Fibroblast of skin of left quadriceps (primary cell): ENCODE measurements around the gene PPP2R2B.

Experiments used
- DNase-seq, 2 experiments: peaks; one replicate each; pipeline ENCODE4 v3.0.0-alpha.2; 2013; ENCODE audit warnings: low read depth in 2 of 2

PPP2R2B gene

DNA sequence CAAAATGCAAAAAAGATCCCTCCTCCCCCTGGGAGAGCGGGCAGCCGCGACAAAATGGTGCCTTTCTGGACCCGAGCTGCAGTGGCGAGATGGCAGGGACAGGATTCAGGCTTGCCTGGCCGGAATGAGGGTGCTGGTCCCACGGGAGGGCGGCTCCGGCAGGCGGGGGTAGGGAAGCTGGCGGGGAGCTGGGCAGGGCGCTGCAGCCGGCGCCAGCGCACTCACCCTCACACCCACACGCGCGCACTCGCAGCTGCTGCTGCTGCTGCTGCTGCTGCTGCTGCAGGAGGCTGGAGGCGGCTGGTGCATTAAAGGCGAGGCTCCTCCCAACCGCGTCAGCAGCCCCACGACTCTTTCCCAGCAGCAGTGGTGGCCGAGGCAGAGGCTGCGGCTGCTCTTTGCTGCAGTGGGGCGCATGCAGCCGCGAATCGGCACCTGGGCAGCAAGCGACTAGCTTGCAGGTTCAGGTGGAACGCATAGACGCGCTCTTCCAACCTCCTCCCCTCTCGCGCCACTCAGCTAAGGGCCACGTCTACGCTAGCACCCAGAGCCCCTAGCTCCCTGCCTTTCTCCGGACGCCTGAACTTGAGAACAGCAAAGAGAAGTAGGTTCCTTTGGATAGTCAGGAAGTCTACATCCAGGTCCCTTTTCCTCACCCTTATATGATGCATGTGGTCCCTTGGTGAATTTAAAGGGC, at the start of gene PPP2R2B:
Gene PPP2R2B (minus strand): TSS at position 282 of the 697 bp plus-strand sequence.
- peak in 1 of 2 experiments; percentile 3 for DNase-seq

DNA sequence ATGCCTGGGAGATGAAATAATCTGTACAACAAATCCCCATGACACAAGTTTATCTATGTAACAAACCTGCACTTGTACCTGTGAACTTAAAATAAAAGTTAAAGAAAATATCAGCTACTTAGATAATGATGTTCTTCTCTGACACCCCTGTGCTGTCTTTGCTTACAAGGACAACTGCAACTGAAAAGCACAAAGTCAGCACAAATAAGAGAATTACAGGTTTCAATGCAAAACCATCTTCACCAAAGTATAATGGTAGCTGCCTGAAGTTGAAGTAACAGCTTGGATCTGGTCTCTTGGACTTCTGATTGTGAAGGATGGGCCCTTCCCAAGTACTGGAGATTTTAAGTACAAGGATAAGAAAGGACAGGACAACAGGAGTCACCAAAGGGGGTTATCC, 45.6 kb upstream of the PPP2R2B start:
- no peak for DNase-seq

DNA sequence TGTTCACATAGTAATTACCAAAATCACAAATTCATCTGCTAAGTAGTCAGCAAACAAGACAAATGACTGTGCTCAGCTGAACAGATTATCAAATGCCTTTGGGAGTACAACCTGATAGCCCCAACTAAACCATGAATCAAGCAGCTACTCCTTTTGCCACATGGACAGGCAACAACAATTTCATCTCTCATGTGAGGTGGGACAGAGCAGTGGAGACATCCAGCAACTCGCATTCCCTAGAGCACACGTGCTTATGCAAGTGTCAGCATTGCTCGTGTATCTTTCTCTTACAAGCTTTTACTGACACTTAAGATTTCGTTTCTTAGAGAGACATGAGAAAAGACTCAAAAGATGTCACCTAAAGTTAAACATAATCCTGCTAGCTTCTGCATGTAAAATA, 42.7 kb upstream of the PPP2R2B start:
- DNase-seq = no peak

DNA sequence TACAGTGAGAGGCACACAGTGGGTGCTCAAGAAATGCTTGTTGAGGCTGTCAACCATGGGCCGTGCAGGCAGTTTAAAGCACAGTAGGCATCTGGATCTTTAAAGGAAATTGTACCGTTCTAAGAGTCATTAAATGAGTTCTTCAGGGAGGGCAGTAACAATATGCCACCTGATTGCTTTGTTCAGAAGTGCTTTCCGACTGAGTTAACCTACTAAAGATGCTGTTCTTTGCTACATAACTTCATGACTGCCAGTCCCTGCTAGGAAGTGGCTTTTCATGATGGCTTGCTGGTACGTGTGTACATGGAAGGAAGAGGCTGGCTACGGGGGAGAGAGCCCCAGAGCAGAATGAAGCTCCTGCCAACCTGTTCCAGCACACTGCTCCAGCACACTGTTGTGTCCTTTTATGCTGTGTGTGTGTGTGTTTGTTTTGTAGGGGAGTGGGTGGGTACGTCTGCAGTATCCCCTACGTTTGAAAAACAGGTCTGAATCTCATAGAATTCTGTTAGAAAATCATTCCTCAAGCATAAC, 41.9 kb upstream of the PPP2R2B start:
- no peak for DNase-seq

DNA sequence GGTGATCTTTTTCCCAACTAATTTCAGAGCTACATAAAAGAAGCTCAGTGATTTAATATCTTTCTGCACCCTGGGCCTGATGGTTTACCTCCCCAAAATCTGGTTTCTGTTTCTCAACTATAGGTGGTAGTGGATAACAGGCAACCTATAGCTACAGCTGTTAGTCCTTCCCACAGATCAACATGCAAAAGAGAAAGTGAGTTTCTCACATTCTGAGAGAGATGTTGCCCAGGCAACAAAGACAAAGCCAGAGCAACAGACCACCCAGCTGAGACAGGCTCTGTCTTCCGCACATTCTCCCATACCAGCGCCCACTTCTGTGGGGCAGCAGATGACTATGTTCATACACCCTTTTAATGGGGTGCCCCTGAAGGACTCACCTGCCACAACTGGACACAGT, 40.7 kb upstream of the PPP2R2B start:
- DNase-seq = no peak

DNA sequence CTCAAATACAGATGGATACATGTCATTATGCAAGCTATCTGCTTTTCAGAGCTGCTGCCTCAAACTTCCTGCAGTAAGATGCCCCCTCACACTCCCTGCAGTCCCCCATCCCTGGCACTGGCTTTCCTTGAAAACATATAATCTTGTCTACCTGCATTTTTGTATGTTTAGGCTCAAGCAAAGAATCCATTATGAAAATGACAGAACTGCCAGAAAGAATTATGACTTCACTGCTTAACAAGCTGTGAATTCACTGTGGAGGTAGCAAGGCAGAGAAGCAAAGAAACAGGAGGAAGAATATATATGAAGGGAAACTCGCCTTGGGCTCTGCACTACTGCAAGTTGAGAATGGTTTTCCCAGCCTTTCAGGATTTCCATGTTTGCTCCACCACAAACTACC, 39.4 kb upstream of the PPP2R2B start:
- no peak for DNase-seq

DNA sequence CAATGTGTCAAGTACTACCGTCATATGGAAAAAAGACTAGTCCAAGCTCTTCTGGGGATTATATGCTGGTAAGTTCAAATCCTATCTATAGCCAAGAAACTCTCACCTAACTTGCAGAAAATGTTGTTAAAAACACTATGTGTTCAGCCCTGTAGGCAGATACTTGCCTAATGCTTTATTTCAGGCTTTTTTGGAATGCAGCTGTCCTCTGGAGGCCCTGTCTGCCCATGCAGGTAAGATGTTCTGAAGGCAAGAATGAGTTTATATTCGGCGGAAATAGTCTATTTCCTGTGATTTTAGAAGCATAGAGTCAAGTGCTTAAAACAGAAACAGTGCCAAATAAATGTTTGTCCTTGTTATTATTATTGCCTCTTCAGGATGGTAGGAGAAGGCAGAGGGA, 34.3 kb upstream of the PPP2R2B start:
- DNase-seq = no peak

DNA sequence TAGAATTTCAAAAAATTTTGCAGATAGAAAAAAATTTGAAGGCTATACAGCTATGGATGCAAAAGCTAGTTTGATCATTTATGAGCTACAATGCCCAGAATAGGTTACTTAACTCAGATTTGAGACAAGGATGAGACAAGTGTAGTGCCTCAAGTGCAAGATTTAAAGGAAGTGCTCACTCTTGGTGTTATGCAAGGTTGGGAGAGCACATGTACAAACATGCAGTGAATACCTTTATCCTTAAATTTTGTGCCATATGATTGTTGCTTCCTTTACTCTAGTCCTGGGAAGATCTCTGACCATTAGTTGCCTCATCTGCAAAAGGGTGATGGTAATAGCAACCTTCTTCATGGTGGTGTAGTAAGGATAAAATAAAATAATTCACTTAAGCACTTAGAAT, 31.7 kb upstream of the PPP2R2B start:
- DNase-seq = no peak

DNA sequence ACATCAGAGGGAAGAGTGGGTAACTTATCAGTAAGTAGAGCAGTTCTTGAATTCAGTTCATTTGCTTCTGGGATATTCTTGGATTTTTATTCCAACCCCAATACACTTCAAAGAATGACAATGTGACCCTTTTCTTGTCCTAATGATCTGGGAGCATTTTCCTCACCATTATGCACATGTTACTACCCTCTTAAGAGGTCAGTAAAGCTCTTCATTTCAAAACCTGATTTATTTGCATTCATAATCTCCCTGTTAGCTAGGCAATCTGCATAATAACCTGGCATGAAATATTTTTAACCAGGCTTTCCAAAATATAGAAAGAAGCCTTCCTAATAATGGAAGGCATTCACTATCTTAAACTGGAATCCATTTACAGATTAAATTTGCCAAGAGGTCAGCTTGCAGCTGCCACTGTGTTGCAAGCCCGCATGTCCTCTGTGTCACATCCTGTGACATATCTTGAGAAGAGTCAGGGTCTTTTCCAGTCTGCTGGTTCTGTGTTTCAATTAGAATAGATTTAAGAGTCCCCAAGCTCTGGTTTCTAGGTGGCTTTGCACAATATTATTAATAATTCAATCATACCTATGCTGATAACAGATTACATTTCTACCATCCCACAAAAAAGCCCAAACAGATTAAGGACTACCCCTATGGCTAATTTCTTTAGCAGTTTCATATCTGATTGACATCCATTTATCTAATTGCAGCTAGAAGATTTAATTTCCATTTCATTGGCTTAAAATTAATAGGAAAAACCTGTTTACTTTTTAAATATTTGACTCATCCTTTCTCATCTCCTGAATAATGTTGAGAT, 30.9 kb upstream of the PPP2R2B start:
- DNase-seq = no peak

DNA sequence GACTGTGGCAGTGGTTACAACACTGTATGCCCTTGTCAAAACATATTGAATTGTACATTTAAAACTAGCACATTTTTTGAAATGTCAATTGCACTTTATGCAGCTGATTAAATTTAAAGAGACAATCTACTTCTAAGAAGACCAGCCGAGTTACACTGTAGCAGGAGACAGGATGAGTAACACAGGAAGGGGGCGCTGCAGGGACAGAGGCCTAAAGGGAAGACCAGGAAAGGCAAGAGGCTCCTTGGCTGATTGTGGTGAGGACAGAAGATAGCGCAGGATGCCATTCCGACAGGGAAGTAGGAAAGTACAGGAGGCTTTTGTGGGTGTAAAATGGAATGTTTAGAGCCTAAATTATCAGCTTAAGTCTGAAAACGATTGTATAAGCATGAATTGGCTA, 28.2 kb upstream of the PPP2R2B start:
- no peak for DNase-seq

DNA sequence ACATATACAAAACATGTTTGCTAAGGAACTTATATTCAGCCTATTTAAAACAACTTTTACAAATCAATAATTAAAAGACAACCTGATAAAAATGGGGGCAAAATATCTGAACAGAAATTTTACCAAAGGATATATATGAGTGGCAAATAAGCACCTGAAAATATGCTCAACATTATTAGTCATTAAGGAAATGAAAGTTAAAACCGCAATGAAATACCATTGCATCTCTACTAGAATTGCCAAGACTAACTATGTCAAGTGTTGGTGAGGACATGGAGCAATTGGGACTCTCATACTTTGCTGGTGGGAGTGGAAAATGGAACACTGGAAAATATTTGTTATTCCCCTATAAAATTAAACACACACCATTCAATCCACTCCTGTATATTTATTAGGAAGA, 26.3 kb upstream of the PPP2R2B start:
- DNase-seq = no peak

DNA sequence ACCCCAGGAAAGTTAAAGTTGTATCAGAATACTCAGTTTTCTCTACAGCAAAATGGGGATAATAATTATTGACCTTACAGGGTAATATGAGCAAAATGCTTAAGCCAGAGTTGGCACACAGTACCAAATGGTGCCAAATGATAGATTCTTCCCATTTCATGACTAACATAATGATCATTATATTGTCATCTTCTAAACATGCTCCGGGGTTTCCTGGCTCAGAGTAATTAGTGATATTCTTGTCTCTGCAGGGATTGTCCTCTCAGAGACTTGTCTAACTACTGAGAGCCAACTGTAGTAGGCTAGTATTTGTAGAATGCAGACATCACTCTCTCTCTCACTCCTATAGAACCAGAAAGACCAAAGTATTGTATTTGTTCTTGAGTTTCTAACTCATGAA, 25.2 kb upstream of the PPP2R2B start:
- DNase-seq = no peak

DNA sequence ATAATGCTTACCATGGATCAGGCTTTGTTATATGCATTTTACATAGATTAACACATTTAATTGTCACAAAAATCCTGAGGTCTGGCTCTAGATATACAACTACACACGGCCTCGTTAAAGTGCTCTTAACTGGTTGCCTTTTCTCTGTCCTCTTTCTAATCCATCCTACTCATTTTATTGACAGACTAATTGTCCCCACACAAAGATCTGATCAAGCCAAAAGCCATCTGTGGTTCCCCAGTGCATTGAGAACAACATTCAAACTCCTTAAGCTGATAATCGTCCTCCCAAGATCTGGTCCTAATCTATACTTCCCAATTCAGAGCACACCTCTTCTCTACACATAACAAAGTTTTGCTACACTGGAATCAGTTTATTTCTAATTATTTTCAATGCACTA, 23.9 kb upstream of the PPP2R2B start:
- no peak for DNase-seq

DNA sequence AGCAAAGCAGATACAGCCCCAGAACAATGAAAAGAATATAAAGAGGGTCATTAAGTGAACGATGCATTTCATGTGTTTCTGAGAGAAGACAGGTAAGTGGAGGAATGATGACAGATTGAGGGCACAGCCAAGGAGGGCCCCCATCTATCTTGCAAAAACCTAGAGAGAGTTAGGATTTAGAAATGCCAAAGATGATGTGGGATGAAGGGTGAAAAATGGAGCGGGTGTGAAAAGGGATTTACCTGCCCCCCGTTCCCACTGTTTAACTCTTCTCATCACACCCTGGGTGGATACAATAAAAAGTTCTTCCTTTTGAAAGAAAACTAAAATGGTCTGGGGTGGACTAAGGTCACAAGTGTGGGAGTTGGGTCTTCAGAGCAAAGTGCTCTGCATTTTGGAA, 18.5 kb upstream of the PPP2R2B start:
- no peak for DNase-seq

DNA sequence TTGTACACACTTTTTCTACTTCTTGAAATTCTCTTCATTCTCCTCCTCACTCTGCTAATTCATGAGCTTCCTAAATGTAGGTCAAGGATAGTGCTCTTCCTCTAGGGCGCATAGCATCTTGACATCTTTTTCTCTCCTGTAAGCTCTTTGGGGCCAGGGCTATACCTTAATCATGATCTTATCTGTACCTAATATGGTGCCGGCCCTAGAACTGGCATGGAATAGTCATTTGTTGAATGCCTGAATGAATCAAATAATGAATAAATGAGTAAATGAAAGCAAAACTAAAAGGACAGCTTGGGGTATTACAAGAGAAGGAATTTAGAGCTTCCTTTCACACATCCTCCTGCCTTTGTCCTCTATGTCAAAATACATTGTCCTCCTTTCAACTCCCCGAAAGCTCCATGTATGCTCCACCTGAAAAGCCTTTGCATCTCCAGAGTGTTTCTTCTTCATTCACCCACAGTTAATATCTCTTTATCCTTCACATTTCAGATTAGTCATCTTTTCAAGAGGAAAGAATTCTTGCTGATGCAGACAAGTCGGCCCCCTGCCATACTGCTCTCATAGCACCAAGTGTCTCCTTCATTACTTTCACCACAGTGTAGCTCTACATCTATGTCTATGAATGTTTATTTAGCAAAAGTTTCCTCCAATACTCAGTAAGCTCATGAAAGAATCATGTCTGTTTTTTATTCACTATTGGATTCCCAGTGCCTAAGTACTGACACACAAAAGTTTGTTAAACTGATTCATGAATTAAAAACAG, 16.4 kb upstream of the PPP2R2B start:
- DNase-seq = no peak

DNA sequence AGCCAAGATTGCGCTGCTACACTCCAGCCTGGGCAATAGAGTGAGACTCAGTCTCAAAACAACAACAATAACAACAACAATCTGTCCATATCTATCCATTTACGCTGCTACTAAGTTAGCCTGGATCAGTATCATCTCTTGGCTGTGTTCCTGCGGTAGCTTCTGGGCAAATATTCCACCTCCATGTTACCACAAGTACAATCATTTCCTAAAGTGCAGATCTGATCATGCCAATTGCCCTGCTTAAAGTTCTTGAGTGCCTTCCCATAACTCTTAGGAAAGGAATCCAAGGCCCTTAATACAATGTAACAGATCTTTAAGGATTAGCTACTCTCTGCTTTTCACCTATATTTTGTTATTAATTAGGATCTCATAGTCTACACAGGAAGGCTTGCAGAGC, 15.4 kb upstream of the PPP2R2B start:
- no peak for DNase-seq

DNA sequence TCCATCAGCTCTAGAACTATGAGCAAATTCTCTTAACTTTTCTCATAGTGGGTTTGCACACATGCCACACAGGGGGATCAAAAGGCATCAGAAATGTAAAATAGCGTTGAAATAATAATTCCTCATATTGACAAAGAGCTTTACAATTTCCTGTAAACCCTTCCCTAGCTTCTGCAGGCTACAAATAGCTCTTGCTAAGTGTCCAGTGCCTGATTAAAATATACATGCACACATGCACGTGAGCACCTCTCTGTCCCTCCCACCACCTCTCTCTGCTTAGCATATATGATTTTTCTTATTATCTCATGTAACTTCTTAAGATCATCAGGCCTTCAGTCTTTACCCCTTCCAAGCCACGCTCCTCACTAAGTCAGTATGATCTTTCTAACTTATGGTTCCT, 13.7 kb upstream of the PPP2R2B start:
- no peak for DNase-seq

DNA sequence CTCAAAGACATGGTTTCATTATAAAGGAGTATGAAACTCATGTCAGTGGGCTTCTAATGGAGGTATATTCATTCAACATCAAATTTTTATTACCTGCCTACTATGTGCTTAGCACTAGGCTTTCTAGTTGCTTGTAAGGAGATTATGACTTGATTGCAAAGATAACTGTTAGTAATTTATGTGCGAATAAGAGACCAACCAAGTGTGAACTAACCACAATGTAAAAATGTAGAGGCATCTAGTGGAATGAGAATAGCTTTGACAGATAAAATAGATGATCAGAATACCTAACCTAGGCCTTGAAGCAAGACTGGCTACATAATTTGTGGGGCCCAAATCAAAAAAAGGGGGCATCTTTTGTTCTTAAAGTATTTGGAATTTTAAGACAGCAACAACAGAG, 13.0 kb upstream of the PPP2R2B start:
- DNase-seq = no peak

DNA sequence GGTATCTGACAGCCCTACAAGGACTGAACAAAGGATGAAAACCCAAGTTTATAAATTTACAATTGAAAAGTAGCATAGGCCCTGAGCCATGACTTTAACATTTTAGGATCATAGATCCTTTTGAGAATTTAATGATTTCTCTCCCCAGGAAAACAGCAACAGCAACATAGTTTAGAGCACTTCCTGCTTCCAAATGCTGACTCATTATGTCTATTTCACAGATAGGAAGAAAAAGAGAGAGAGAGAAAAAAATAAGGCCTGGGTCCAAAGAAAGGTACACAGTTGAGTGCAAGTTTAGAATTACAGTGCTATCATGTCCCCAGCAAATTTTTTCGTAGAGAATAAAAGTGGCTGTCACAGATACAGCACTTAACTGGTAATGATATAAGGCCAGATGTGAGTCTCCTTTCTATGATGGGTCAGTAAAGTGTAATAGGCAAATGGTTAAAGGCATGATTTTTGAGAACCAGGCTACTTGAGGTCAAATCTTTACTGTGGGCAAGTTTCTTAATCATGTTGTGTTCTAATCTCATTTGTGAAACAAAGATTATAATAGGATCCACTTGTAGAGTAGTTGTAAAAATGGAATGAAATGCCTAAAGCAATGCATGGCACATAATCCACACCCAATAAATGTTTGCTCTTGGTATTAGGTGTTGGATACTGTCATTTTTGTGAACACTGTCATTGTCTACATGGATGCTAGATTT, 12.3 kb upstream of the PPP2R2B start:
- DNase-seq = no peak

DNA sequence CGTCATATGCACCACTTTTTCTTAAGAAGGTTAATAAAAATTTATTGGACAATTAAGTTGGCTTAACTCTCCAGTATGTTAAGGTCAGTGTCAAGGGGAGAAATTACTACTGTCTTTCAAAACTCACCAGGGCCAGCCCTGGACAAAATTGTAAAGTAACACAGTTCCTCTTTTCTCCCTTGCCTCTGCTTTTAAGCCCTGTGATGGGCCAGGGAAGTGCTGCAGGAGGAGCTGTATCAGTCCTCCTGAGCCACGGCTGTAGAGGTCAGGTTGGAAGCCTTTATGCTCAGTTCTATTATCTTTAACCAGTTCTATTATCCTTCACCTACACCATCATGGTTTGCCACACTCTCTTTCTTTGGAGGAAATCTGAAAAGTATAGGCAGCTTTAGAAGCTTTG, 11.5 kb upstream of the PPP2R2B start:
- no peak for DNase-seq

DNA sequence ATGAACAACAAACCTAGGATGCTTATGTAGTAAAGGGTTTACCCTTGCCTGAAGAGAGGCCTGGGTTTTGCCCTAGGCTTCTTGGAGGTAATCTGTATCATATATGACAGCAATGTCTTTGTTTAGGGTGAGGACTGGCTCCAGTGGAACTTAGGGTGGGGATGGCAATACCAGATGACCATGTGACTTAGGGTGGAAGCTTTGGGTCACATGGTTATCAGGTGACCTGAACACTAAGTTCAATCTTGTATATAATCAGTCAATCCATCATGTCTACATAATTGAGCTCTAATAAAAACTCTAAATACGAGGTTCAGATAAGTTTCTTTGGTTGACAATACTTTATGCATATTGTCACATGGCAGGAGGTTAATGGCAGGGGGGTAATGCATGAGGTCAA, 10.6 kb upstream of the PPP2R2B start:
- DNase-seq = no peak
